K562 (cell line): ENCODE data around the gene USP1. TPM values are rescaled to one million over a fixed set of nuclear protein-coding genes. Genes with fewer than 3 reads are reported as not detected.

ENCODE experiments used
- ARID1B ChIP-seq: fragments of 450-650 bp; IDR thresholded peaks from 2 replicates; pipeline ENCODE4 v1.6.1; 2016; ENCODE audit warnings: antibody characterized with exemption, mild to moderate bottlenecking, inconsistent platforms
- EP400 ChIP-seq: fragments of 450-650 bp; IDR thresholded peaks from 2 replicates; pipeline ENCODE4 v1.6.1; 2017; ENCODE audit warnings: antibody characterized with exemption, mild to moderate bottlenecking, moderate library complexity
- EWSR1 ChIP-seq: fragments of 450-650 bp; IDR thresholded peaks from 2 replicates; pipeline ENCODE4 v1.6.1; 2018; ENCODE audit warnings: borderline replicate concordance, mild to moderate bottlenecking, low read depth, moderate library complexity; ENCODE audit not compliant: partially characterized antibody
- FOXO4 ChIP-seq: fragments of 450-650 bp; formaldehyde crosslinking; IDR thresholded peaks from 2 replicates; pipeline ENCODE4 v1.4.0; 2020; ENCODE audit warnings: mild to moderate bottlenecking, moderate library complexity
- GATA2 ChIP-seq: sonication (generic); formaldehyde crosslinking; IDR thresholded peaks from 2 replicates; pipeline ENCODE4 v1.4.0; 2020; ENCODE audit warnings: mild to moderate bottlenecking, missing genetic modification reagents
- KLF6 ChIP-seq: fragments of 250-450 bp; sonication (Bioruptor Pico); IDR thresholded peaks from 2 replicates; pipeline ENCODE4 v1.4.0; 2020; ENCODE audit warnings: mild to moderate bottlenecking, moderate library complexity, borderline replicate concordance
- MTA2 ChIP-seq: fragments of 450-650 bp; IDR thresholded peaks from 2 replicates; pipeline ENCODE4 v1.6.1; 2016; ENCODE audit warnings: low read depth
- MYC ChIP-seq, 2 experiments: fragments of 250-450 bp in 1 of 2; sonication (Bioruptor Pico) in 1 of 2; IDR thresholded peaks; 2 replicates each; pipeline versions ENCODE4 v1.5.1 to v1.6.1; 2012 to 2021; ENCODE audit warnings: low read depth in 2 of 2, borderline replicate concordance in 1 of 2, improper control_type of control experiment in 1 of 2, low read length in 1 of 2, mild to moderate bottlenecking in 1 of 2, moderate library complexity in 1 of 2
- NFATC3 ChIP-seq: fragments of 450-650 bp; IDR thresholded peaks from 2 replicates; pipeline ENCODE4 v1.6.1; 2017; ENCODE audit warnings: mild to moderate bottlenecking
- NFIC ChIP-seq: fragments of 450-650 bp; IDR thresholded peaks from 2 replicates; pipeline ENCODE4 v1.6.1; 2017; ENCODE audit warnings: mild to moderate bottlenecking, inconsistent platforms
- PML ChIP-seq: IDR thresholded peaks from 2 replicates; pipeline ENCODE4 v1.6.1; 2012; ENCODE audit warnings: low read length, inconsistent platforms
- RFX5 ChIP-seq: IDR thresholded peaks from 2 replicates; pipeline ENCODE4 v1.6.1; 2011; ENCODE audit warnings: low read depth, mild to moderate bottlenecking, improper control_type of control experiment, low read length
- TFAM ChIP-seq: fragments of 250-450 bp; sonication (Bioruptor Pico); conservative IDR thresholded peaks from 2 replicates; pipeline ENCODE4 v1.5.0; 2021; ENCODE audit warnings: mild to moderate bottlenecking, moderate library complexity
- WHSC1 ChIP-seq: IDR thresholded peaks from one replicate; pipeline ENCODE4 v1.6.1; 2012; ENCODE audit warnings: low read length, control low read depth, inconsistent platforms
- ZBTB11 ChIP-seq, 3 experiments: fragments of 200-800 bp in 1 of 3; fragments of 250-450 bp in 1 of 3; fragments of 450-650 bp in 1 of 3; sonication (Bioruptor Pico) in 1 of 3; sonication (Bioruptor generic) in 1 of 3; formaldehyde crosslinking in 1 of 3; IDR thresholded peaks; 2 replicates each; pipeline versions ENCODE4 v1.6.1 to v1.8.0; 2016 to 2022; ENCODE audit warnings: mild to moderate bottlenecking in 2 of 3, missing genetic modification characterization in 2 of 3, missing compliant biosample characterization in 1 of 3, moderate library complexity in 1 of 3
- ZFX ChIP-seq: sonication (generic); formaldehyde crosslinking; IDR thresholded peaks from 2 replicates; pipeline ENCODE4 v1.8.0; 2022; ENCODE audit warnings: mild to moderate bottlenecking, missing genetic modification reagents, moderate library complexity
- ZNF174 ChIP-seq: fragments of 250-450 bp; sonication (Bioruptor Pico); IDR thresholded peaks from 2 replicates; pipeline ENCODE4 v1.4.0; 2020; ENCODE audit warnings: mild to moderate bottlenecking
- ZNF76 ChIP-seq: fragments of 250-450 bp; sonication (Bioruptor Pico); IDR thresholded peaks from 2 replicates; pipeline ENCODE4 v1.4.0; 2020; ENCODE audit warnings: mild to moderate bottlenecking, moderate library complexity, borderline replicate concordance
- polyA plus RNA-seq, 8 experiments: library from polyadenylated mRNA; depleted of rRNA in 4 of 8; stranded (reverse) in 5 of 8; unstranded in 3 of 8; fragments of >200 nt; fragmentation: Nextera tagmentation in 2 of 8; fragmentation: Illumina TruSeq in 1 of 8; extraction: Ambion mirVana in 2 of 8; extraction: Trizol in 1 of 8; gene quantifications; 2 replicates each; pipeline versions ENCODE4 v1.2.1 to v1.2.3, GENCODE V29; 2011 to 2014; ENCODE audit warnings: inconsistent platforms in 1 of 8, missing spikeins in 1 of 8
- total RNA-seq, 7 experiments: library from RNA; depleted of rRNA in 6 of 7; stranded (reverse); fragments of >200 nt in 6 of 7; fragmentation: Illumina TruSeq in 2 of 7; extraction: Trizol in 2 of 7; gene quantifications; 2 replicates each; pipeline versions ENCODE4 v1.2.1 to v1.2.3, GENCODE V29; 2011 to 2021; ENCODE audit warnings: low replicate concordance in 1 of 7
- TF ChIP-seq, protein P1 (sequence below): fragments of 450-650 bp; formaldehyde crosslinking; IDR thresholded peaks from 2 replicates; pipeline ENCODE4 v1.4.0; 2020; ENCODE audit warnings: mild to moderate bottlenecking, mixed read lengths
- TF ChIP-seq, protein P2 (sequence below): sonication (generic); formaldehyde crosslinking; IDR thresholded peaks from 2 replicates; pipeline ENCODE4 v1.8.1; 2023; ENCODE audit warnings: mild to moderate bottlenecking, missing genetic modification reagents

USP1 gene
- total and polyA plus RNA-seq, 9 of the 15 experiments (the other 6 are each of a cell fraction or from before 2014, with no cell fraction given) = 27.3 to 87.9 (median 51.7) TPM

DNA sequence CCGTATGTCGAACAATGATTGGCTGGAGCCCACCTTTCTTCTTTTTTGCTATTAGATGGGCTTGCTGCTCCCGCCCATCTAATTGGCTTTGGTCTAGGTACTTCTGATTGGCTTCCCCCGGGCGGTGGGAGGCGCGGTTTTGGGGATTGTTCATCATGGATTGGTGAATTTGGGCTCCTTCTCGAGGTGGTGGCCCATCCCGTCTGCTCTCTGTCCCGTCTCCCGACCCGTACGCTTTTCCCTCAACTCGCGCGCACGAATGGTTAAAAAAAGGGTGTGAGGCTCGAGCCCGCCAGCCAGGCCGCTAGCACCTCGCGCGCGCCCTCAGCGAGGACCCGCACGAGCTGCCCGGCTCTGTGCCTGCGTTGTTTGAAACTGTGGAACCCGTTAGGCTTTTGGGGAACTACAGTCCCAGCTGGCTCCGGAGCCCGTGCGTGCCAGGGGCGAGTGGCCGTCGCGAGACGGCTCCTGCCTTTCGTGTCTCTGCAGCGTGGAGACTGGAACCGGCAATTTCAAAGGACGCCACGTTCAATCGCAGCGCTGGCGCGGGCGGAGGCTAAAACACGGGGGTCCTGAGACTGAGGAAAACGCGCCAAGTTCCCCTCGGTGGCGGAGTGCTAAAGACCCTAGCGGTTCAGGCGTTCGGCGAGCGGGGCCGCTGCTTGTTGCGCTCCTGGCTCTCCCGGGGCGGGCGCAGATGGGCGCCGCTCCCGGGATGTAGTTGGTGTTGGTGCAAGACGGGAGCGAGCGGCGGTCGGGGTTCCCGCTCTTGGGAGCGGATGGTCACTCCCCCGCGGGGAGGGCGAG lies at the start of gene USP1 (continued):
- TF ChIP-seq GATA2 = no peak
- TF ChIP-seq ZBTB11 (CRISPR knock-in tag; IDR thresholded peaks at IDR 0.05) = peak in 1 of 3 experiments; percentile 74; a peak in 2 of 6 replicates
- no peak for TF ChIP-seq ZNF174 (CRISPR knock-in tag)
- 0 out of 2 replicates have a peak, but pooled peaks have one; percentile 21 for TF ChIP-seq ARID1B
- TF ChIP-seq, protein P1, sequence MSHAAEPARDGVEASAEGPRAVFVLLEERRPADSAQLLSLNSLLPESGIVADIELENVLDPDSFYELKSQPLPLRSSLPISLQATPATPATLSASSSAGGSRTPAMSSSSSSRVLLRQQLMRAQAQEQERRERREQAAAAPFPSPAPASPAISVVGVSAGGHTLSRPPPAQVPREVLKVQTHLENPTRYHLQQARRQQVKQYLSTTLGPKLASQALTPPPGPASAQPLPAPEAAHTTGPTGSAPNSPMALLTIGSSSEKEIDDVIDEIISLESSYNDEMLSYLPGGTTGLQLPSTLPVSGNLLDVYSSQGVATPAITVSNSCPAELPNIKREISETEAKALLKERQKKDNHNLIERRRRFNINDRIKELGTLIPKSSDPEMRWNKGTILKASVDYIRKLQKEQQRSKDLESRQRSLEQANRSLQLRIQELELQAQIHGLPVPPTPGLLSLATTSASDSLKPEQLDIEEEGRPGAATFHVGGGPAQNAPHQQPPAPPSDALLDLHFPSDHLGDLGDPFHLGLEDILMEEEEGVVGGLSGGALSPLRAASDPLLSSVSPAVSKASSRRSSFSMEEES (CRISPR knock-in tag) = no peak
- TF ChIP-seq EWSR1 = no peak
- peak; percentile 52 for TF ChIP-seq MYC (IDR thresholded peaks at IDR 0.05; ENCODE audit: low read depth, low read length)
- TF ChIP-seq MYC (CRISPR knock-in tag; IDR thresholded peaks at IDR 0.05; ENCODE audit: borderline replicate concordance, low read depth) = peak; percentile 83
- peak; percentile 61; the same call in 1 of the 2 replicates for TF ChIP-seq PML
- TF ChIP-seq, protein P2, sequence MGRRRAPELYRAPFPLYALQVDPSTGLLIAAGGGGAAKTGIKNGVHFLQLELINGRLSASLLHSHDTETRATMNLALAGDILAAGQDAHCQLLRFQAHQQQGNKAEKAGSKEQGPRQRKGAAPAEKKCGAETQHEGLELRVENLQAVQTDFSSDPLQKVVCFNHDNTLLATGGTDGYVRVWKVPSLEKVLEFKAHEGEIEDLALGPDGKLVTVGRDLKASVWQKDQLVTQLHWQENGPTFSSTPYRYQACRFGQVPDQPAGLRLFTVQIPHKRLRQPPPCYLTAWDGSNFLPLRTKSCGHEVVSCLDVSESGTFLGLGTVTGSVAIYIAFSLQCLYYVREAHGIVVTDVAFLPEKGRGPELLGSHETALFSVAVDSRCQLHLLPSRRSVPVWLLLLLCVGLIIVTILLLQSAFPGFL (CRISPR knock-in tag) = no peak
- TF ChIP-seq WHSC1 = no peak
- TF ChIP-seq RFX5 = no peak
- no peak for TF ChIP-seq ZFX (CRISPR knock-in tag)
- peak; percentile 90 for TF ChIP-seq EP400
- TF ChIP-seq NFIC = 0 out of 2 replicates have a peak, but pooled peaks have one; percentile 9
- no peak for TF ChIP-seq TFAM
- TF ChIP-seq FOXO4 (CRISPR knock-in tag) = no peak
- TF ChIP-seq KLF6 (CRISPR knock-in tag) = peak; percentile 40; the same call in 1 of the 2 replicates
- TF ChIP-seq NFATC3 = no peak
- TF ChIP-seq ZNF76 = no peak
- no peak for TF ChIP-seq MTA2
